ENCODE measurements around the gene MDFIC. TPM values are rescaled to one million over a fixed set of nuclear protein-coding genes. Genes with fewer than 3 reads are reported as not detected.

MDFIC gene
- total RNA-seq, 2 experiments from 2014 or later, result 63.6 to 69.8 TPM

DNA sequence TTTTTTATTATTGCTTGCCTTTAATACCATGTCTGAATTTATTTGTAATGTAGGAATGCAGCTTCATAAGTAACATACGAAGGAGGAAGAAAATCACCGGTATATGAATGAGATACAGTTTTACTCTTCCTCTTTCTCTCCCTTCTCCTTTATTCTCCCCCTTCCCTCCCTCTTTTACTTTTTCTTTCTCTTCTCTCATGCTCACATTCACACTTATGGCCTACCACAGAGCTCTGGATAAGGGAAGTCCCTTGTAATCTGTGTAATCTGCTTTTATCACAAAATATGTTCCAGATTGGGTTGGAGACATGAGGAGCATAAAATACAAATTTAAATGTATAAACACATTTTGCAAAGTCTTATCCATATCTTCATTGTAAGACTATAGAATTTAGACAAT lies 59.4 kb downstream of the MDFIC start:
- ChIA-PET POLR2A (no interaction called here), CTCF (no interaction called here)
- peaks cover 66% of the 10 kb centered on the region for H3K36me3 Mint-ChIP-seq (ENCODE audit: low read depth)
- DNase-seq, result no peak
- peaks cover 29% of the 10 kb centered on the region for H3K4me1 Mint-ChIP-seq (ENCODE audit: low read depth)
- H3K4me3 Mint-ChIP-seq, result peak overlapping the region; percentile 35
- no peaks in the 10 kb centered on the region for H3K9me3 Mint-ChIP-seq (ENCODE audit: insufficient read depth)
- no peak overlapping the region for H3K27ac Mint-ChIP-seq
- no peak for ATAC-seq
- no peaks in the 10 kb centered on the region for H3K27me3 Mint-ChIP-seq (ENCODE audit: low read depth)

GRCh38 chr7:114985116-114985715 lies 63.3 kb downstream of the MDFIC start:
- no peaks in the 10 kb centered on the region for H3K27me3 Mint-ChIP-seq (ENCODE audit: low read depth)
- H3K9me3 Mint-ChIP-seq (ENCODE audit: insufficient read depth), result no peaks in the 10 kb centered on the region
- DNase-seq (no peak), ATAC-seq (no peak)
- H3K36me3 Mint-ChIP-seq (ENCODE audit: low read depth), result peaks cover 66% of the 10 kb centered on the region
- no peak overlapping the region for H3K4me3 Mint-ChIP-seq
- CTCF ChIA-PET, result no interaction called here
- POLR2A ChIA-PET, result no interaction called here
- H3K4me1 Mint-ChIP-seq (ENCODE audit: low read depth), result peaks cover 18% of the 10 kb centered on the region
- no peak overlapping the region for H3K27ac Mint-ChIP-seq

GRCh38 chr7:114986190-114987180 lies 64.6 kb downstream of the MDFIC start:
- ATAC-seq, result no peak
- no peak for DNase-seq
- POLR2A ChIA-PET, result no interaction called here
- H3K4me3 Mint-ChIP-seq, result no peak overlapping the region
- H3K9me3 Mint-ChIP-seq (ENCODE audit: insufficient read depth), result no peaks in the 10 kb centered on the region
- H3K36me3 Mint-ChIP-seq (ENCODE audit: low read depth), result peaks cover 60% of the 10 kb centered on the region
- CTCF ChIA-PET, result interaction anchor here (0.7 kb wide), 1 partner anchor 22 kb away, joined by 3 read pairs; no protein-coding TSS in a partner anchor
- H3K27ac Mint-ChIP-seq, result peak overlapping the region; percentile 5
- no peaks in the 10 kb centered on the region for H3K27me3 Mint-ChIP-seq (ENCODE audit: low read depth)
- H3K4me1 Mint-ChIP-seq (ENCODE audit: low read depth), result peaks cover 6% of the 10 kb centered on the region

DNA sequence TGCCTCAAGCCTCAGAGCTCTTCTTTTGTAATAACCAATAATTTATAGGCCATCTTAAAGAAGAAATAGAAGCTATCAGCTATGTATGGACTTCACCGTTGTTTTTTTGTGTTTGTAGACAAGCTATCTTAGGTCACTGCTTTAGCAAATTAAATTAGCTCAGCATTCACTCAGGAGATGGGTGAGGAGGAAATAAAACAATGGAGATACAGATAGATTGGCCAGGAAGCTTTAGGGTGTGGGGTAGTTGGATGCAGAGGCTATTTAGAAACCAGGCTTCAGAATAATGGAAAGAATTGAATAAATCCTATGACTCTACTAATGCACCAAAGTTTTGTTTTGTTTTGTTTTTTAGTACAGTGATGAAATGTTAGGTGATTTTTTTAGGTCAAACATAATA lies 66.1 kb downstream of the MDFIC start:
- ATAC-seq, result no peak
- POLR2A ChIA-PET, result no interaction called here
- H3K36me3 Mint-ChIP-seq (ENCODE audit: low read depth), result peaks cover 59% of the 10 kb centered on the region
- H3K9me3 Mint-ChIP-seq (ENCODE audit: insufficient read depth), result no peaks in the 10 kb centered on the region
- no peak for DNase-seq
- H3K27ac Mint-ChIP-seq, result no peak overlapping the region
- CTCF ChIA-PET, result interaction anchor here (1.1 kb wide), 1 partner anchor 10 kb away, joined by 6 read pairs; no protein-coding TSS in a partner anchor
- H3K4me1 Mint-ChIP-seq (ENCODE audit: low read depth), result no peaks in the 10 kb centered on the region
- no peaks in the 10 kb centered on the region for H3K27me3 Mint-ChIP-seq (ENCODE audit: low read depth)
- no peak overlapping the region for H3K4me3 Mint-ChIP-seq

DNA sequence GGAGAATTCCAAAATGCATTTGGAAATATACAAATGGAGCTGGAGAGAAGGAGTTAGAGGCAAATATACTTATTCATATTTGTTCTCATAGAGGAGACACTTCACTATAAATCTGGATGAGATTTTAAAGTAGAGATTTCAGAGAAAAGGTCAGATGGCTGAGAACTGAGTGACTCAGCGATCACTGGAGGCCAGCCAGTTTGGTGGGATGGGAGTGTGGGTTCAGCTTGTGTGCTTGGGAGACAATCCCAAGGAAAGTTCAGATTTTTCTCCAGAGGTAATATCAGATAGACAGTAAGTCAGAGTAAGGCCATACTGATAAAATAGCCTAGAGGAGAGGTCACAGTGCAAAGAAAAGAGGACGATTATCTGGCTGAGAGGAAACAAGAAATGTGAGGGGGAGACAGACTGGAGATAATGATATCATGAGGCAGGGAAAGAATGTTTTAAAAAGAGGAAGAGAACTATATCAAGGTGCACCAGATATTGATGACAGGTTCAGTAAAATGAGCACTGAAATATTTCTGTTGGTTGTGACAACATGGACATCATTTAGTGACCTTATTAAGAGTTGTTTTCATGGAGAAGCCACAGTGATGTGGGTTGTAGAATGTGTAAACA lies 67.0 kb downstream of the MDFIC start:
- CTCF ChIA-PET, result interaction anchor here (1.1 kb wide), 1 partner anchor 9 kb away, joined by 6 read pairs; no protein-coding TSS in a partner anchor

DNA sequence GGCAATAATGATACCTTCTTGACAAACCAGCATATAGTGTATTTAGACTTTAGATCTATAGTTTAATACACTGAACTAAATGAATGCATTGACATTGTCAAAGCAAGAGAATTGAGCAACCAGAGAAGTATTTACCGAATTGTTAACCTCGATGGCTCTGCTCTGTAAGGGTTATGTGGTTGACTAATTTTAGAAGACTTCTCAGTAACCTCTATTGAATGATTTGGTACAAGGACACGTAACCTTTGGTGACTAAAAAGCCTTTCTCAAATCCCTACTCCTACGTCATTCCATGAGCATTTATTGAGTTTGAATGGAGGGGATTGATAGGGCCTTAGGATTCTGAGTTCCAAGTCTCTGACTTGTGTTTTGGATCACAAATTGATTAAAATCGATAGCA lies 67.6 kb downstream of the MDFIC start:
- ChIA-PET POLR2A (no interaction called here), CTCF (interaction anchor here (0.7 kb wide), 1 partner anchor 124 kb away, joined by 4 read pairs; no protein-coding TSS in a partner anchor)
- no peak for DNase-seq
- Mint-ChIP-seq H3K27me3 (ENCODE audit: low read depth) (no peaks in the 10 kb centered on the region), H3K36me3 (ENCODE audit: low read depth) (peaks cover 62% of the 10 kb centered on the region), H3K27ac (no peak overlapping the region), H3K4me1 (ENCODE audit: low read depth) (peaks cover under 1% of the 10 kb centered on the region), H3K4me3 (no peak overlapping the region), H3K9me3 (ENCODE audit: insufficient read depth) (no peaks in the 10 kb centered on the region)
- ATAC-seq, result no peak

More for the DNA sequence above, 67.0 kb downstream of the MDFIC start:
- H3K4me1 Mint-ChIP-seq (ENCODE audit: low read depth), result no peaks in the 10 kb centered on the region
- no peaks in the 10 kb centered on the region for H3K9me3 Mint-ChIP-seq (ENCODE audit: insufficient read depth)
- peaks cover 60% of the 10 kb centered on the region for H3K36me3 Mint-ChIP-seq (ENCODE audit: low read depth)
- DNase-seq, result no peak
- no peak overlapping the region for H3K27ac Mint-ChIP-seq
- no peak for ATAC-seq
- no peak overlapping the region for H3K4me3 Mint-ChIP-seq
- POLR2A ChIA-PET, result no interaction called here
- H3K27me3 Mint-ChIP-seq (ENCODE audit: low read depth), result no peaks in the 10 kb centered on the region

GRCh38 chr7:114997487-114998404 lies 75.9 kb downstream of the MDFIC start:
- ChIA-PET POLR2A (no interaction called here), CTCF (interaction anchor here (1.0 kb wide), 1 partner anchor 9 kb away, joined by 6 read pairs; no protein-coding TSS in a partner anchor)
- H3K27ac Mint-ChIP-seq, result peak overlapping the region; percentile 31
- ATAC-seq (peak; percentile 39), DNase-seq (no peak)
- H3K4me1 Mint-ChIP-seq (ENCODE audit: low read depth), result peaks cover 41% of the 10 kb centered on the region
- peak overlapping the region; percentile 42 for H3K4me3 Mint-ChIP-seq
- H3K36me3 Mint-ChIP-seq (ENCODE audit: low read depth), result peaks cover 71% of the 10 kb centered on the region
- no peaks in the 10 kb centered on the region for H3K27me3 Mint-ChIP-seq (ENCODE audit: low read depth)
- no peaks in the 10 kb centered on the region for H3K9me3 Mint-ChIP-seq (ENCODE audit: insufficient read depth)

DNA sequence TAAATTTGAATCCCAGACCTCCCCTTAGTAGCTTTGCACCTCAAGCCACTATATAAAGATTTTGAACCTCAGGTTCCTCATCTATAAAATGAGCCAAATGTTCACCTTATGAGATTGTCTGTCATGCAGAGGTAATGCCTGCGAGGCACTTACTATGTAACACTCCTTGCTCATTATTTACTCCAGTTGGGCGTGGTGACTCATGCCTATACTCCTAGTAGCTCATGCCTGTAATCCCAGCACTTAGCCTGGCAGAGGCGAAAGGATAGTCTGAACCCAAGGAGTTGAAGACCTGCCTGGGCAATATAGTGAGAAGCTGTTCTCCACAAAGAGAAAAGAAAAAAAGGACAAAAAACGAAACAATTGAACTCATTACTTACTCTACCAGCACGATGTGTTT lies 82.2 kb downstream of the MDFIC start:
- no peaks in the 10 kb centered on the region for H3K27me3 Mint-ChIP-seq (ENCODE audit: low read depth)
- peak overlapping the region; percentile 30 for H3K27ac Mint-ChIP-seq
- peaks cover 64% of the 10 kb centered on the region for H3K36me3 Mint-ChIP-seq (ENCODE audit: low read depth)
- no peak overlapping the region for H3K4me3 Mint-ChIP-seq
- no peaks in the 10 kb centered on the region for H3K9me3 Mint-ChIP-seq (ENCODE audit: insufficient read depth)
- no peak for ATAC-seq
- peaks cover 56% of the 10 kb centered on the region for H3K4me1 Mint-ChIP-seq (ENCODE audit: low read depth)
- CTCF ChIA-PET, result no interaction called here
- no peak for DNase-seq
- POLR2A ChIA-PET, result no interaction called here

- Mint-ChIP-seq H3K27ac (no peak overlapping the region), H3K36me3 (ENCODE audit: low read depth) (peaks cover 70% of the 10 kb centered on the region), H3K4me3 (no peak overlapping the region), H3K9me3 (ENCODE audit: insufficient read depth) (no peaks in the 10 kb centered on the region), H3K4me1 (ENCODE audit: low read depth) (peaks cover 67% of the 10 kb centered on the region), H3K27me3 (ENCODE audit: low read depth) (no peaks in the 10 kb centered on the region)
- POLR2A ChIA-PET, result interaction anchor here (0.8 kb wide), 1 partner anchor 19 kb away, joined by 3 read pairs; no protein-coding TSS in a partner anchor
- DNase-seq, result no peak
- no peak for ATAC-seq
- CTCF ChIA-PET, result no interaction called here
Observed at GRCh38 chr7:115005251-115005650, 83.4 kb downstream of the MDFIC start.

GRCh38 chr7:115005953-115006352 lies 84.1 kb downstream of the MDFIC start:
- no peak for DNase-seq

DNA sequence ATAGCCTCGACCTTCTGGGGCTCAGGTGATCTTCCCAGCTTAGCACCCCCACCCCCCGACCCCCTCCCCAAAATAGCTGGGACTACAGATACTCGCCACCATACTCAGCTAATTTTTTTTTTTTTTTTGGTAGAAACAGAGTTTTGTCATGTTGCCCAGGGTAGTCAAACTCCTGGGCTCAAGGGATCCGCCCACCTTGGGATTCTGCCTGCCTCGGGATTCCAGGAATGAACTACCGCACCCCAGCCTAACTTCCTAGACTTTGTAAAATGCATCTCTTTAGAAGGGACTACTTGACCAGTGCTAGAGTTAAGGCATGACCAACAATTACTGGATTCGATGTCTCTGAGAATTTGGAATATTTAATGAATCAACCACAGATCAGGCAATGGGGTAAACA lies 85.9 kb downstream of the MDFIC start:
- Mint-ChIP-seq H3K27ac (peak overlapping the region; percentile 96), H3K36me3 (ENCODE audit: low read depth) (peaks cover 67% of the 10 kb centered on the region), H3K4me3 (peak overlapping the region; percentile 72), H3K27me3 (ENCODE audit: low read depth) (no peaks in the 10 kb centered on the region), H3K9me3 (ENCODE audit: insufficient read depth) (peaks cover 3% of the 10 kb centered on the region), H3K4me1 (ENCODE audit: low read depth) (peaks cover 74% of the 10 kb centered on the region)
- ATAC-seq, result no peak
- CTCF ChIA-PET, result interaction anchor here (0.6 to 2.6 kb wide), 4 partner anchors 22 to 84 kb away, joined by 3 to 15 read pairs (median 6); no protein-coding TSS in a partner anchor
- POLR2A ChIA-PET, result interaction anchor here (1.9 kb wide), 1 partner anchor 85 kb away, joined by 5 read pairs; no protein-coding TSS in a partner anchor
- no peak for DNase-seq

More at GRCh38 chr7:115005953-115006352, 84.1 kb downstream of the MDFIC start:
- peaks cover 67% of the 10 kb centered on the region for H3K36me3 Mint-ChIP-seq (ENCODE audit: low read depth)
- ChIA-PET POLR2A (interaction anchor here (1.9 kb wide), 1 partner anchor 83 kb away, joined by 5 read pairs; no protein-coding TSS in a partner anchor), CTCF (interaction anchor here (1.7 kb wide), 1 partner anchor 82 kb away, joined by 5 read pairs; no protein-coding TSS in a partner anchor)
- H3K9me3 Mint-ChIP-seq (ENCODE audit: insufficient read depth), result no peaks in the 10 kb centered on the region
- peaks cover 69% of the 10 kb centered on the region for H3K4me1 Mint-ChIP-seq (ENCODE audit: low read depth)
- no peak overlapping the region for H3K4me3 Mint-ChIP-seq
- peak overlapping the region; percentile 27 for H3K27ac Mint-ChIP-seq
- H3K27me3 Mint-ChIP-seq (ENCODE audit: low read depth), result no peaks in the 10 kb centered on the region
- ATAC-seq, result no peak

All from activated CD8-positive, alpha-beta T cell treated with anti-CD3 and anti-CD28 coated beads, Interleukin-2, amount 10 ng/mL, durations not matched to agents 7 days and 5 days (primary cell).